ENCODE measurements around the gene P3H2.
"Not testable (repeated sequence)": the region's sequence is repeated elsewhere in the genome, so short reads cannot be mapped to it uniquely, and the experiment has no call there.

Gene P3H2

DNA sequence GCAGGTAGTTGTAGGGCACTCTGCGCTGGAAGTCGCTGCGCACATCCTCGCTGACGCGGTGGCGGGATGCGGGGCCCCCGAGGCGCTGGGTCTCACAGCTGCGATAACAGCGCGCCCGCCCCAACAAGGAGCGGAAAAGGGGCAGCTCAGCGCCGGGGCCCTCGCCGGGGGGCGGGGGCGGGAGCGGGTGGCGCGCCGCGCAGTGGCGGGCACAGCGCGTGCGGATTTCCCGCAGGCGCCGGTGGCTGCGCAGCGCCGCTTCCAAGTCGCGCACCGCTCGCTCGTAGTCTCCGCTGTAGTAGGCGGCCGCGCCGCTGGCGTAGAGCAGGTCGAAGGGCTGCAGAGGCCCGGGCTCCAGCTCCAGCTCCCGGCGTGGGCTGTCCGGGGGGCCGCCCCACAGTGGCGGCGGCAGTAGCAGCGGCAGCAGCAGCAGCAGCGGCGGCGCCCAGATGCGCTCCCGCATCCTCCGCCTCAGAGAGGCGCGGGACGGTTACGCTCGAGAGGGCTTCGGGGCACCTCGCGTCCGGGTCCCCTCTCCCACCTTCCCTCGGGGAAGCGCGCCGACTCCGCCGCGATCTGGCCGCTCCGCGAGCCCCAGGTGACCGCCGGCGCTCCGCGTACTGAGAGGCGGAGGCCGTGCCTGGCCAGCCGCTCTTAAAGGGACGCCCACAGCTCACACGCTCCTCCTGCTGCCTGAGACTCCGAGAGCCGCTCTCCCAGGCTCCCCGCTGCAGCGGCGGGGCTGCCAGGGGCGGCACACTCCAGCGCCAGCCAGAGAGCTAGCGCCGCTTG lies at the start of gene P3H2:
Gene P3H2 (minus strand): TSS at position 629 of the 792 bp plus-strand sequence. CDS start 166 bp downstream, at position 463.
- intact Hi-C loops (cut with DNase I) = no loop called here

GRCh38 chr3:190169877-190170276 lies 49.2 kb upstream of the P3H2 start:
- intact Hi-C loops (cut with DNase I) = no loop called here
- DNase-seq = no peak

More for the DNA sequence above, at the start of gene P3H2:
- peak; percentile 63 to 98 (median 82) for DNase-seq

DNA sequence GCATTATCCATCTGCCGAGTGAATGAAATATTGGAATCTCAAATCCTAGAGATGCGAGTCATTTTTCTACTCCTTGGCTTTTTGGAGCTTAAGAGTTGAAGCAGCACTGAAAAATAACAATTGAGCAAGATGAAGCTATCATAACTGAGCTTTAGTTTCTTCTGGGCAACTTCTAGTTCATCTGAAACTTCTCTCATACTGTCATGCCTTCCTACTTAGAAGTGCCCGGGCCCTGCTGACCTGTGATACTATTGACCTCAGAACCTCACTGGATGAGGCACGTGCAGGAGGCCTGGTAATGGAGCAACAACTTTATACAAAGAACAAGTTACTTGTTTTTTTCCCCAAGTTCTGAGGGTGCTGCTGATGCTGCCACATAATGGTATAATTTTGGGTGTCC lies 48.5 kb upstream of the P3H2 start:
- intact Hi-C loops (cut with DNase I) = no loop called here
- no peak for DNase-seq

DNA sequence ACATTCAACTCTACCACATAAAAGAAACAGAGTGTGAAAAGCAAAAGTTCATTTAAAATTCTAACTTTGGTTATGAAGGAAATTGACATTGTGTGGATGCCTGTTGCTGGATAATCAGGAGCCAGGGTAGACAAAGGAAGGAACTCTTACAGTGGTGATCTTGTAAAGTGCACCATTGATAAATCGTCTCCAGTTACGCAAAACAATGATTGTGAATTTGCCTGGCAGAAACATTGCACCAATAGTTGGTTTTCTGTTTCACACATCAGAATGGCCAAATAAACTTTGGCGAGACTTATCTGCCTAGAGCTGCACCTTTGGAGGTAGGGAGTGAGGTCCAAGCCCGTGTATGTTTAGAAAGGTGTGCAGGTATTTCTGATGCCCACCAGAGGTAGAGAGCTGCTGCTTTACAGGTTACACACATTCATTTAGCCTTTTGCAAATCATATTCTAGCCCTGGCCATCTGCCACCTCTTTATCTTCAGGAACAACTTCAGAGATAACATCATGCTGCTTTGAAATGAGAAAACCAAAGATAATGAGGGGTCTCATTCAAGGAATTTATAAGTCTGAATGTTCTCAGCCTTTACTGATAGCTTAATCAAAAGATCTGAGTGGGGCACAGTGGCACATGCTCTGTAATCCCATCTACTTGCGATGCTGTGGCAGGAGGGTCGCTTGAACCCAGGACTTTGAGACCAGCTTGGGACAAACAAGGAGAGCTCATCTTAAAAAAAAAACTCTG lies 47.4 kb upstream of the P3H2 start:
- intact Hi-C loops (cut with DNase I) = no loop called here
- no peak for DNase-seq

- DNase-seq = no peak
These were observed 46.3 kb upstream of the P3H2 start for GRCh38 chr3:190166948-190167347.

GRCh38 chr3:190165253-190165652 lies 44.6 kb upstream of the P3H2 start:
- intact Hi-C loops (cut with DNase I) = no loop called here
- no peak for DNase-seq

More at GRCh38 chr3:190166948-190167347, 46.3 kb upstream of the P3H2 start:
- intact Hi-C loops (cut with DNase I) = no loop called here

DNA sequence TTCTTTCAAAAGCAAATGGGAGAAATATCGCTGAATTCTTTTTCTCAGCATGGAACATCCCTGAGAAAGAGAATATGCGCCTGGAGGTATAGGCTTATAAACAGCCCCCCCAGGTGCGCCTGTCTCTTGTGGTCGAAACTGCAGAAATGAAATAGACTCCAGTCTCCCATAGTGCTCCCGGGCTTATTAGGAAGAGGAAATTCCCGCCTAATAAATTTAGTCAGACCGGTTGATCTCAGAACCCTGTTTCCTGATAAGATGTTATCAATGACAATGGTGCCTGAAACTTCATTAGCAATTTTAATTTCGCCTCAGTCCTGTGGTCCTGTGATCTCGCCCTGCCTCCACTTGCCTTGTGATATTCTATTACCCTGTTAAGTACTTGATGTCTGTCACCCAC lies 41.3 kb upstream of the P3H2 start:
- intact Hi-C loops (cut with DNase I) = not testable (repeated sequence)

DNA sequence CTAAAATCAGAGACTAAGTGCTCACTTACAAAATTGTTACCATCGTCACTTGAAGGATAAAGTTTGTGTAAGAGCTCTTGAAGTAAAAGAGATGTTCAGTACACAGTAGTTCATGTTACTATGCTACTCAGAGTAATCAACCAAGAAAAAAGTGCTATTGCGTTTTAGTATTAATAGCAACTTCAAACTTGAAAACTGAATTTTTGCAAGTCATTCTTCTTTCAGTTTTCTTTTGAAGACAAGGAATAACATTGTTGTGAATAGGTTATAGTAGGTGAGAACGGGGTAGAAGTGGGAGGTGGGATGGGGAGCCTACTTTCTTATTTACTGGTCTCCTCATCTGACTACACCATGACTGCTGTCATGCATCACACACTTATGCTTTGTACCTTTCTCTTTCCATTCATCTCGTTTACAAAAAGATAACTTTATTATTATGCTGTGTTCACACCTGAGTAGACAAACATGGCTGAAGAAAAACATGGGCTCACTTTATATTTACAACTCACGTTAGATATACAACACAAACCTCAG lies 39.3 kb upstream of the P3H2 start:
- DNase-seq = no peak
- intact Hi-C loops (cut with DNase I) = no loop called here

More for the DNA sequence above, 41.3 kb upstream of the P3H2 start:
- not testable (repeated sequence) for DNase-seq

- intact Hi-C loops (cut with DNase I) = no loop called here
- no peak for DNase-seq
These were observed 37.6 kb upstream of the P3H2 start for GRCh38 chr3:190158261-190158660.

DNA sequence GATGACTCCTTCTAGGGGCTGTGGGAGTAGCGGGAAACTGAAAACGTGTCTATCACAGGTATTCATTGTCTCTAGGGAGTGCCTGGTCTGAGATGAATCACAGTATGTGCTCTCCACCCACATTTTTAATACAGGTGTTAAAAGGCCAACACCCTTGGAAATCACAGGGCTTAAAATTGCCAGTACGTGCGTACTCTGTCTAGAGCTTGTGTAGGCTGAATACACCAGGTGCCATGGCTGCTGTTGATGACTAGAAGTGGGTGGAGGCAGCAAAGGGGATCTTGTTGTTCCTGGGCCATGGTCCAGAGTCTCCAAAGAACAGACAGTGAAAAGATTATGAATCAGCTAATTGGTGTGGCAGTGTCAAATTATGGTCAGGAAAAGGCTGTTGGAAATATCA lies 35.1 kb upstream of the P3H2 start:
- intact Hi-C loops (cut with DNase I) = no loop called here

GRCh38 chr3:190150681-190151080 lies 30.0 kb upstream of the P3H2 start:
- intact Hi-C loops (cut with DNase I) = no loop called here
- DNase-seq = no peak

More for the DNA sequence above, 35.1 kb upstream of the P3H2 start:
- no peak for DNase-seq

- DNase-seq; intact Hi-C loops (cut with DNase I): not testable (repeated sequence)
These were observed 29.3 kb upstream of the P3H2 start for GRCh38 chr3:190149830-190150619.

GRCh38 chr3:190144793-190145192 lies 24.1 kb upstream of the P3H2 start:
- intact Hi-C loops (cut with DNase I); DNase-seq: not testable (repeated sequence)

DNA sequence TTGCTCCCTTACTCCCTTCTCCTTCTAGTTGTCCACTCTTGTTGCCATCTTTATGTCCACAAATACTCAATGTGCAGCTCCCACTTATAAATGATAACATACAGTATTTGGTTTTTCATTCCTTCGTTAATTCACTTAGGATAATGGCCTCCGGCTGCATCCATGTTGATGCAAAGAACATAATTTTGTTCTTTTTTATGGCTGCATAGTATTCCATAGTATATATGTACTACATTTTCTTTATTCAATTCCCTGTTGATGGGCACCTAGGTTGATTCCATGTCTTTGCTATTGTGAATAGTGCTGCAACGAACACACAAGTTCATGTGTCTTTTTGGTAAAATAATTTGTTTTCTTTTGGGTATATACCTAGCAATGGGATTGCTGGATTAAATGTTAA lies 21.3 kb upstream of the P3H2 start:
- DNase-seq = no peak
- intact Hi-C loops (cut with DNase I) = no loop called here

- no peak for DNase-seq
- intact Hi-C loops (cut with DNase I) = no loop called here
These were observed 18.7 kb upstream of the P3H2 start for GRCh38 chr3:190139365-190139764.

- DNase-seq = no peak
- intact Hi-C loops (cut with DNase I) = no loop called here
These were observed 11.7 kb upstream of the P3H2 start for GRCh38 chr3:190132371-190132770.

GRCh38 chr3:190131329-190131728 lies 10.6 kb upstream of the P3H2 start:
- intact Hi-C loops (cut with DNase I) = no loop called here
- no peak for DNase-seq

GRCh38 chr3:190130696-190131095 lies 10.0 kb upstream of the P3H2 start:
- intact Hi-C loops (cut with DNase I) = no loop called here

GRCh38 chr3:190130037-190130436 lies 9.3 kb upstream of the P3H2 start:
- no peak for DNase-seq
- intact Hi-C loops (cut with DNase I) = no loop called here

More at GRCh38 chr3:190130696-190131095, 10.0 kb upstream of the P3H2 start:
- no peak for DNase-seq

GRCh38 chr3:190127797-190128196 lies 7.1 kb upstream of the P3H2 start:
- intact Hi-C loops (cut with DNase I) = no loop called here
- DNase-seq = no peak

DNA sequence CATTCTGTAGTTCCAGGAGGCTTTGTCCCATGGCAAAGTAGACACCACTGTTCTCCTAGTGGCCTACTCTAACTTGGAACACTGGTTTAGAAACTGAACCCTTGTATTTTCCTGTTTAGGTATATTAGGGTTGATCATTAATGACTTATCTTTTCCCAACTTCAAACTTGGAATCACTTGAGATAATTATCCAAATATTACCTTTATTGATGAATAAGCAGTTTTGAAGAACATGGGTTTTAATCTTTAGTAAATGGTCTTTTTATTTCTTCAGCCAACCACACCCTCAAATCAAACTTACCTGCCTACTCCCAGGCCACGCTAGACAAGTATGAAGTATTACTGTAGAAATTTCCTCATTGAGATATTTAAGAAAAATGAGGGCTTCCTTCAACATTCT lies 6.5 kb upstream of the P3H2 start:
- intact Hi-C loops (cut with DNase I) = no loop called here
- no peak for DNase-seq

Data from posterior cingulate gyrus (tissue), 11 donors.